H1 (cell line): ENCODE data around the gene NFATC1. TPM values are rescaled to one million over a fixed set of nuclear protein-coding genes. Genes with fewer than 3 reads are reported as not detected.

Experiments used
- CTCF ChIA-PET: fragments of 300-600 bp; sonication (Branson Sonifier 250); formaldehyde crosslinking; loops from one replicate; lab custom pipeline; 2021; ENCODE audit not compliant: partially characterized antibody; lab: Charles Lee
- POLR2A ChIA-PET: fragments of 300-600 bp; sonication (Branson Sonifier 250); formaldehyde crosslinking; loops from one replicate; lab custom pipeline; 2021; ENCODE audit warnings: inconsistent platforms; ENCODE audit not compliant: partially characterized antibody; lab: Charles Lee
- DNase-seq, 2 experiments: peaks; one replicate each; pipeline versions ENCODE4 v3.0.0 to v3.0.0-alpha.2; 2010 to 2022; ENCODE audit warnings: low spot score in 2 of 2, low read depth in 1 of 2, mixed read lengths in 1 of 2
- FAIRE-seq: peaks from 2 replicates; lab custom pipeline; 2011; peaks lifted over from hg19 to GRCh38; lab: Jason Lieb, UNC
- H2AFZ ChIP-seq: 2 replicates; pipeline ENCODE4 v1.8.1; 2012; ENCODE audit warnings: low read length, inconsistent platforms
- H2AK5ac ChIP-seq: 2 replicates; pipeline ENCODE4 v1.6.1; 2013; ENCODE audit warnings: low read depth, low read length
- H2BK120ac ChIP-seq: replicated peaks from 2 replicates; pipeline ENCODE3; 2013; ENCODE audit warnings: low read depth, low read length, inconsistent platforms
- H2BK12ac ChIP-seq: 2 replicates; pipeline ENCODE4 v1.6.1; 2013; ENCODE audit warnings: low read depth, low read length
- H2BK15ac ChIP-seq: 2 replicates; pipeline ENCODE4 v1.6.1; 2013; ENCODE audit warnings: low read length
- H2BK20ac ChIP-seq: 2 replicates; pipeline ENCODE4 v1.6.1; 2013; ENCODE audit warnings: low read length
- H2BK5ac ChIP-seq: 2 replicates; pipeline ENCODE4 v1.6.1; 2013; ENCODE audit warnings: low read depth, low read length
- H3K14ac ChIP-seq: 2 replicates; pipeline ENCODE4 v1.6.1; 2013; ENCODE audit warnings: inconsistent platforms; ENCODE audit not compliant: insufficient read length
- H3K18ac ChIP-seq: 2 replicates; pipeline ENCODE4 v1.6.1; 2013; ENCODE audit warnings: low read length; ENCODE audit errors: extremely low read depth
- H3K23ac ChIP-seq: 2 replicates; pipeline ENCODE4 v1.6.1; 2013; ENCODE audit warnings: inconsistent platforms; ENCODE audit not compliant: insufficient read length
- H3K23me2 ChIP-seq: 2 replicates; pipeline ENCODE4 v1.6.1; 2013; ENCODE audit warnings: low read depth, low read length
- H3K27ac ChIP-seq: 2 replicates; pipeline ENCODE4 v1.6.1; 2011; ENCODE audit warnings: low read depth, low read length, inconsistent platforms
- H3K27me3 ChIP-seq, 4 experiments: replicated peaks in 1 of 4; 1 replicate in 1 of 4; 2 replicates in 3 of 4; pipeline versions ENCODE4 v1.6.1 to v1.8.1; 2011 to 2013; ENCODE audit warnings: low read length in 3 of 4, mild to moderate bottlenecking in 3 of 4, inconsistent platforms in 2 of 4, mixed read lengths in 2 of 4, moderate library complexity in 1 of 4; ENCODE audit not compliant: control insufficient read depth in 3 of 4, insufficient read depth in 3 of 4; ENCODE audit errors: extremely low read depth in 1 of 4
- H3K36me3 ChIP-seq, 4 experiments: 2 replicates each; pipeline versions ENCODE4 v1.6.1 to v1.8.1; 2011 to 2013; ENCODE audit warnings: mild to moderate bottlenecking in 4 of 4, low read length in 3 of 4, moderate library complexity in 2 of 4, control low read depth in 1 of 4, inconsistent platforms in 1 of 4; ENCODE audit not compliant: insufficient read depth in 4 of 4, control insufficient read depth in 2 of 4
- H3K4ac ChIP-seq: replicated peaks from 2 replicates; pipeline ENCODE3; 2013; ENCODE audit warnings: low read length, low read depth, mixed read lengths, inconsistent platforms; ENCODE audit not compliant: insufficient read length
- H3K4me1 ChIP-seq, 4 experiments: replicated peaks in 1 of 4; 1 replicate in 1 of 4; 2 replicates in 3 of 4; pipeline versions ENCODE4 v1.6.1 to v1.8.1; 2011 to 2013; ENCODE audit warnings: low read length in 3 of 4, inconsistent platforms in 2 of 4, mixed read lengths in 1 of 4; ENCODE audit not compliant: insufficient read depth in 4 of 4, control insufficient read depth in 3 of 4
- H3K4me2 ChIP-seq, 2 experiments: 2 replicates each; pipeline versions ENCODE4 v1.6.1 to v1.8.1; 2011 to 2013; ENCODE audit warnings: low read depth in 2 of 2, low read length in 2 of 2, control low read depth in 1 of 2, inconsistent platforms in 1 of 2, mild to moderate bottlenecking in 1 of 2; ENCODE audit not compliant: insufficient read depth in 1 of 2
- H3K4me3 ChIP-seq, 4 experiments: fragments of 200-600, 300-600 bp in 1 of 4; sonication (generic), shearing (Covaris generic), sonication (Bioruptor Twin) in 1 of 4; 2 replicates each; pipeline versions ENCODE4 v1.5.1 to v1.8.1; 2011 to 2016; ENCODE audit warnings: low read length in 4 of 4, low read depth in 3 of 4, control low read depth in 2 of 4, inconsistent platforms in 2 of 4, mild to moderate bottlenecking in 2 of 4, mixed read lengths in 1 of 4, moderate library complexity in 1 of 4; ENCODE audit not compliant: insufficient read depth in 2 of 4; ENCODE audit errors: extremely low read depth in 1 of 4
- H3K56ac ChIP-seq: replicated peaks from 2 replicates; pipeline ENCODE3; 2013; ENCODE audit warnings: low read depth, mild to moderate bottlenecking, mixed read lengths, low read length, inconsistent platforms; ENCODE audit not compliant: insufficient read length
- H3K79me1 ChIP-seq: 2 replicates; pipeline ENCODE4 v1.6.1; 2013; ENCODE audit warnings: low read depth, low read length, control low read depth
- H3K79me2 ChIP-seq, 2 experiments: 2 replicates each; pipeline versions ENCODE4 v1.6.1 to v1.8.1; 2012 to 2013; ENCODE audit warnings: low read length in 2 of 2, mild to moderate bottlenecking in 2 of 2, inconsistent platforms in 1 of 2; ENCODE audit not compliant: insufficient read depth in 2 of 2, control insufficient read depth in 1 of 2
- H3K9ac ChIP-seq, 4 experiments: replicated peaks in 1 of 4; 1 replicate in 1 of 4; 2 replicates in 3 of 4; pipeline versions ENCODE4 v1.6.1 to v1.8.1; 2011 to 2013; ENCODE audit warnings: low read depth in 3 of 4, low read length in 3 of 4, control low read depth in 2 of 4, mild to moderate bottlenecking in 2 of 4, moderate library complexity in 2 of 4, inconsistent platforms in 1 of 4; ENCODE audit errors: extremely low read depth in 1 of 4
- H3K9me3 ChIP-seq, 2 experiments: 2 replicates each; pipeline versions ENCODE4 v1.6.1 to v1.8.1; 2012 to 2013; ENCODE audit warnings: mild to moderate bottlenecking in 2 of 2, moderate library complexity in 2 of 2, control low read depth in 1 of 2, inconsistent platforms in 1 of 2, low read depth in 1 of 2, low read length in 1 of 2, mixed read lengths in 1 of 2; ENCODE audit not compliant: insufficient read depth in 2 of 2
- H4K20me1 ChIP-seq, 2 experiments: replicated peaks in 1 of 2; 2 replicates each; pipeline versions ENCODE3 to v1.8.1; 2011 to 2013; ENCODE audit warnings: inconsistent platforms in 2 of 2, low read length in 2 of 2, mild to moderate bottlenecking in 1 of 2; ENCODE audit not compliant: insufficient read depth in 2 of 2, control insufficient read depth in 1 of 2
- H4K5ac ChIP-seq: 2 replicates; pipeline ENCODE4 v1.6.1; 2013; ENCODE audit warnings: low read length, low read depth, mixed read lengths, inconsistent platforms; ENCODE audit not compliant: insufficient read length
- H4K8ac ChIP-seq: 2 replicates; pipeline ENCODE4 v1.8.0; 2013; ENCODE audit warnings: mild to moderate bottlenecking, moderate library complexity, low read length, inconsistent platforms; ENCODE audit not compliant: insufficient read depth; ENCODE audit errors: extremely low read depth
- H4K91ac ChIP-seq: replicated peaks from 2 replicates; pipeline ENCODE3; 2013; ENCODE audit warnings: low read length, mixed read lengths, inconsistent platforms; ENCODE audit not compliant: insufficient read length
- YY1 ChIP-seq: IDR thresholded peaks from 2 replicates; pipeline ENCODE4 v1.6.1; 2011; ENCODE audit warnings: low read depth, mild to moderate bottlenecking, low read length
- WGBS, 2 experiments: shearing (Covaris generic) in 1 of 2; methylation state at CpG; one replicate each; pipeline versions ENCODE4 v1.1.6 to v1.1.7; 2013 to 2015; ENCODE audit warnings: low lambda C conversion rate in 2 of 2, mixed read lengths in 2 of 2, inconsistent platforms in 1 of 2, low coverage in 1 of 2, missing lambda C conversion rate in 1 of 2; ENCODE audit not compliant: insufficient replicate concordance in 2 of 2, insufficient coverage in 1 of 2, insufficient read length in 1 of 2; ENCODE audit errors: extremely low coverage in 1 of 2, missing lambda C conversion rate in 1 of 2; 5-methylcytosine and 5-hydroxymethylcytosine counted together
- polyA plus RNA-seq, 7 experiments: library from polyadenylated mRNA; depleted of rRNA in 3 of 7; stranded (reverse) in 5 of 7; unstranded in 2 of 7; fragments of >200 nt in 5 of 7; fragments of 200-250 nt in 2 of 7; gene quantifications; 1 replicate in 5 of 7; 2 replicates in 1 of 7; 4 replicates in 1 of 7; pipeline versions ENCODE4 v1.2.1 to v1.2.3, GENCODE V29; 2011 to 2013; ENCODE audit warnings: missing spikeins in 2 of 7, mixed read lengths in 2 of 7
- total RNA-seq: library from RNA; stranded (reverse); fragmentation: NEBNext Ultra II Directional; extraction: Animal tissue kit (Norgen Biotek cat#: 25700); gene quantifications from 2 replicates; pipeline ENCODE4 v1.2.1, GENCODE V29; 2021

Gene NFATC1
- total and polyA plus RNA-seq, 2 of the 8 experiments (the other 6 are each of a cell fraction or from before 2014, with no cell fraction given): 2.0 to 6.6 TPM

GRCh38 chr18:79485788-79486355 lies 90.1 kb downstream of the NFATC1 start:
- no peak overlapping the region for H3K18ac ChIP-seq
- CTCF ChIA-PET: interaction anchor here (0.7 to 1.6 kb wide), 3 partner anchors 9 to 108 kb away, joined by 3 to 4 read pairs (median 3); no protein-coding TSS in a partner anchor
- H2BK15ac ChIP-seq: no peak overlapping the region
- WGBS, 2 experiments: 95% methylated on average over 16 of the region's 16 CpGs; no CpG with 5 or more reads in 1 of the 2 experiments
- POLR2A ChIA-PET: no interaction called here
- H2AFZ ChIP-seq: no peak overlapping the region
- FAIRE-seq (no peak), DNase-seq (no peak)
- H4K8ac ChIP-seq: no peak overlapping the region; the same call in 1 of the 2 replicates
- H3K4me1 ChIP-seq: no peaks in the 10 kb centered on the region
- H3K14ac ChIP-seq: no peak overlapping the region
- H3K9me3 ChIP-seq: no peaks in the 10 kb centered on the region
- H3K79me2 ChIP-seq: no peaks in the 10 kb centered on the region
- peaks cover 0 to 1% of the 10 kb centered on the region in 2 experiments for H4K20me1 ChIP-seq
- no peak overlapping the region for H3K9ac ChIP-seq
- no peak overlapping the region for H4K5ac ChIP-seq
- H2BK12ac ChIP-seq: no peak overlapping the region
- H3K79me1 ChIP-seq: no peaks in the 10 kb centered on the region
- H2BK20ac ChIP-seq: no peak overlapping the region
- no peaks in the 10 kb centered on the region for H3K23me2 ChIP-seq
- no peaks in the 10 kb centered on the region for H3K27me3 ChIP-seq
- H3K23ac ChIP-seq: no peak overlapping the region
- no peak for TF ChIP-seq YY1
- H3K4ac ChIP-seq: no peak overlapping the region
- H3K4me3 ChIP-seq: no peak overlapping the region
- no peak overlapping the region for H2BK5ac ChIP-seq
- H3K56ac ChIP-seq: no peak overlapping the region
- no peak overlapping the region for H3K27ac ChIP-seq
- H3K4me2 ChIP-seq: no peak overlapping the region
- H4K91ac ChIP-seq: no peak overlapping the region
- H2AK5ac ChIP-seq: no peak overlapping the region
- no peaks in the 10 kb centered on the region for H3K36me3 ChIP-seq
- no peak overlapping the region for H2BK120ac ChIP-seq
